Panc1 (cell line): ENCODE results near the gene TYW1B. TPM values are rescaled to one million over a fixed set of nuclear protein-coding genes. Genes with fewer than 3 reads are reported as not detected.
"Not testable (repeated sequence)": the region's sequence is repeated elsewhere in the genome, so short reads cannot be mapped to it uniquely, and the experiment has no call there.

Experiments used
- ATAC-seq: fragments of 200-7000 bp; cut with Tn5 transposase; 2 replicates; pipeline ENCODE4 v1.9.1; 2020; ENCODE audit warnings: mild to moderate bottlenecking, moderate library complexity
- BruUV-seq: library from RNA; stranded (reverse); fragments of 400-500 nt; replicated peaks from 2 replicates; lab custom pipeline; 2021; lab: Mats Ljungman, UMichigan
- CTCF ChIA-PET: fragments of 300-600 bp; sonication (Branson Sonifier 250); formaldehyde crosslinking; loops from one replicate; lab custom pipeline; 2022; ENCODE audit warnings: antibody characterized with exemption; lab: Charles Lee
- POLR2A ChIA-PET: fragments of 300-600 bp; sonication (Branson Sonifier 250); formaldehyde crosslinking; loops from one replicate; lab custom pipeline; 2022; ENCODE audit warnings: antibody characterized with exemption; lab: Charles Lee
- DNase-seq: peaks from one replicate; pipeline ENCODE4 v3.0.0-alpha.2; 2010; ENCODE audit warnings: low read depth, low spot score
- H3K27ac ChIP-seq: 2 replicates; pipeline ENCODE4 v1.5.1; 2011; ENCODE audit warnings: mild to moderate bottlenecking, low read length, inconsistent platforms
- H3K27me3 ChIP-seq: fragments of 200-500 bp; sonication (Bioruptor generic); 2 replicates; pipeline ENCODE4 v1.6.0; 2014; ENCODE audit warnings: low read length, inconsistent platforms; ENCODE audit not compliant: control insufficient read depth, insufficient read depth
- H3K36me3 ChIP-seq: fragments of 200-500 bp; sonication (Bioruptor generic); 2 replicates; pipeline ENCODE4 v1.5.1; 2014; ENCODE audit warnings: inconsistent platforms, mild to moderate bottlenecking, low read length, moderate library complexity; ENCODE audit not compliant: control insufficient read depth, insufficient read depth
- H3K4me1 ChIP-seq: 2 replicates; pipeline ENCODE4 v1.5.1; 2011; ENCODE audit warnings: inconsistent platforms, mild to moderate bottlenecking, low read length, moderate library complexity; ENCODE audit not compliant: control insufficient read depth, insufficient read depth
- H3K4me3 ChIP-seq, 2 experiments: 2 replicates each; pipeline ENCODE4 v1.5.1; 2011 to 2012; ENCODE audit warnings: low read depth in 2 of 2, low read length in 2 of 2, mild to moderate bottlenecking in 2 of 2, inconsistent platforms in 1 of 2, moderate library complexity in 1 of 2
- H3K9me3 ChIP-seq: fragments of 200-500 bp; sonication (Bioruptor generic); 2 replicates; pipeline ENCODE4 v1.5.1; 2014; ENCODE audit warnings: low read depth, mild to moderate bottlenecking, inconsistent platforms, low read length, moderate library complexity; ENCODE audit not compliant: control insufficient read depth, insufficient read depth
- in situ Hi-C: cut with HindIII; loops from 2 replicates; pipeline ENCODE4 v1.10.0; 2016; ENCODE audit warnings: low sequenced_read_pairs, low pct_unique_long_range_greater_than_20kb
- intact Hi-C: fragments of 100-400 bp; cut with micrococcal nuclease; formaldehyde crosslinking; loops from one replicate; pipeline ENCODE4 v1.10.0; 2022; ENCODE audit not compliant: unreplicated experiment
- microRNA-seq: library from miRNA; unstranded; fragments of <30 nt; microRNA quantifications from one replicate; pipeline ENCODE4 v1.1.0, GENCODE V29; 2020; ENCODE audit not compliant: unreplicated experiment
- total RNA-seq: library from RNA; stranded (reverse); gene quantifications from one replicate; pipeline ENCODE4 v1.2.1, GENCODE V29; 2021; ENCODE audit not compliant: unreplicated experiment

TYW1B gene
- total RNA-seq, 1 experiment from 2014 or later = 2.3 TPM

GRCh38 chr7:72531048-72531447 lies 297.0 kb downstream of the TYW1B start:
- H3K27me3 ChIP-seq, ATAC-seq, H3K9me3 ChIP-seq, H3K36me3 ChIP-seq, H3K4me1 ChIP-seq, H3K27ac ChIP-seq, intact Hi-C loops, H3K4me3 ChIP-seq, DNase-seq, BruUV-seq, POLR2A ChIA-PET, CTCF ChIA-PET, in situ Hi-C loops: not testable (repeated sequence)

Small RNA genes within 50 kb of the gene (microRNA-seq; reads per million reads assigned to microRNA genes)
- not detected for gene MIR4650-2

Other genes with a start within 250 kb of the TYW1B start
- 62.4 TPM for gene POM121, start 96.9 kb upstream of the TYW1B start, total RNA-seq
- gene TRIM74, start 141.3 kb upstream of the TYW1B start, total RNA-seq = 0.46 TPM
- gene SPDYE8, start 201.6 kb upstream of the TYW1B start, total RNA-seq = not detected
- not detected for gene SPDYE11, start 229.7 kb upstream of the TYW1B start, total RNA-seq